HEK293 (cell line): ENCODE data around the gene APEX1.
"Not testable (repeated sequence)": the region's sequence is repeated elsewhere in the genome, so short reads cannot be mapped to it uniquely, and the experiment has no call there.

Source experiments
- KLF16 ChIP-seq: fragments of 450-650 bp; formaldehyde crosslinking; IDR thresholded peaks from 2 replicates; pipeline ENCODE4 v1.5.1; 2017; ENCODE audit warnings: missing biosample characterization, missing genetic modification characterization
- REST ChIP-seq: fragments of 450-650 bp; formaldehyde crosslinking; IDR thresholded peaks from 2 replicates; pipeline ENCODE4 v1.5.1; 2016; ENCODE audit warnings: missing biosample characterization, missing genetic modification characterization
- ZBTB49 ChIP-seq: fragments of 450-650 bp; formaldehyde crosslinking; IDR thresholded peaks from 2 replicates; pipeline ENCODE4 v1.5.1; 2016; ENCODE audit warnings: missing biosample characterization, missing genetic modification characterization, low read depth
- ZNF426 ChIP-seq: fragments of 450-650 bp; formaldehyde crosslinking; IDR thresholded peaks from 2 replicates; pipeline ENCODE4 v1.5.1; 2017; ENCODE audit warnings: missing biosample characterization, missing genetic modification characterization, mild to moderate bottlenecking, inconsistent platforms, moderate library complexity
- ZNF585B ChIP-seq: fragments of 450-650 bp; formaldehyde crosslinking; IDR thresholded peaks from 2 replicates; pipeline ENCODE4 v1.5.1; 2016; ENCODE audit warnings: missing biosample characterization, missing genetic modification characterization
- TF ChIP-seq, protein P1 (sequence below): fragments of 450-650 bp; formaldehyde crosslinking; IDR thresholded peaks from 2 replicates; pipeline ENCODE4 v1.5.1; 2016; ENCODE audit warnings: missing biosample characterization, missing genetic modification characterization

DNA sequence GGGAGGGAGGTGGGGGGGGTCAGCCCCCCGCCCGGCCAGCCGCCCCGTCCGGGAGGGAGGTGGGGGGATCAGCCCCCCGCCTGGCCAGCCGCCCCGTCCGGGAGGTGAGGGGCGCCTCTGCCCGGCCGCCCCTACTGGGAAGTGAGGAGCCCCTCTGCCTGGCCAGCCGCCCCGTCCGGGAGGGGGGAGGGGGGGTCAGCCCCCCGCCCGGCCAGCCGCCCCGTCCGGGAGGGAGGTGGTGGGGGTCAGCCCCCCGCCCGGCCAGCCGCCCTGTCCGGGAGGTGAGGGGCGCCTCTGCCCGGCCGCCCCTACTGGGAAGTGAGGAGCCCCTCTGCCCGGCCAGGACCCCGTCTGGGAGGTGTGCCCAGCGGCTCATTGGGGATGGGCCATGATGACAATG is 51.7 kb downstream of the APEX1 start:
- TF ChIP-seq, protein P1, sequence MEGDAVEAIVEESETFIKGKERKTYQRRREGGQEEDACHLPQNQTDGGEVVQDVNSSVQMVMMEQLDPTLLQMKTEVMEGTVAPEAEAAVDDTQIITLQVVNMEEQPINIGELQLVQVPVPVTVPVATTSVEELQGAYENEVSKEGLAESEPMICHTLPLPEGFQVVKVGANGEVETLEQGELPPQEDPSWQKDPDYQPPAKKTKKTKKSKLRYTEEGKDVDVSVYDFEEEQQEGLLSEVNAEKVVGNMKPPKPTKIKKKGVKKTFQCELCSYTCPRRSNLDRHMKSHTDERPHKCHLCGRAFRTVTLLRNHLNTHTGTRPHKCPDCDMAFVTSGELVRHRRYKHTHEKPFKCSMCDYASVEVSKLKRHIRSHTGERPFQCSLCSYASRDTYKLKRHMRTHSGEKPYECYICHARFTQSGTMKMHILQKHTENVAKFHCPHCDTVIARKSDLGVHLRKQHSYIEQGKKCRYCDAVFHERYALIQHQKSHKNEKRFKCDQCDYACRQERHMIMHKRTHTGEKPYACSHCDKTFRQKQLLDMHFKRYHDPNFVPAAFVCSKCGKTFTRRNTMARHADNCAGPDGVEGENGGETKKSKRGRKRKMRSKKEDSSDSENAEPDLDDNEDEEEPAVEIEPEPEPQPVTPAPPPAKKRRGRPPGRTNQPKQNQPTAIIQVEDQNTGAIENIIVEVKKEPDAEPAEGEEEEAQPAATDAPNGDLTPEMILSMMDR (tag by site-specific recombination), result not testable (repeated sequence)
- not testable (repeated sequence) for TF ChIP-seq ZNF585B (tag by site-specific recombination); ZNF426 (tag by site-specific recombination); REST (tag by site-specific recombination); ZBTB49; KLF16 (tag by site-specific recombination)
